HTERT RPE-1 (cell line): ENCODE data around the gene EDEM3.

Experiments used
- in situ Hi-C: fragments of 300-500 bp; cut with MboI; formaldehyde crosslinking; loops from 4 replicates; pipeline ENCODE4 v1.14.3; 2020; ENCODE audit warnings: low sequenced_read_pairs

The EDEM3 gene

DNA sequence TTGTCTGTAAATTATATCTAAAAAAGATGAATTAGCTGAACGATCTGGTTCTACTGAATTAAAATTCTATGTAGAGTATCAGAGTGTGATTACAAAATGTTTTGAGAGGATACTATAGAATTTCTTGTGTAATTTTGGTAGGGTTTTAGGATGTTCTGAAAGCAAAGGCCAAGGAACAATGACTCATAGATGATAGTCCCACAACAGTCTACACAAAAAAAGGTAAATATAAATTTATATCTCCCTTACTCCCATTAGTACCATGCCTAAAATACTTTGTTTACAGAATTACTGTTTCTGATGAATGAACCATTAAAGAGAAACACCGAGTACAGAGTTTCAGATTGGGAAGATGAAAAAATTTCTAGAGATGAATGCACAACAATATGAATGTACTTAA lies 9.5 kb downstream of the EDEM3 start:
- in situ Hi-C loops, result no loop called here

DNA sequence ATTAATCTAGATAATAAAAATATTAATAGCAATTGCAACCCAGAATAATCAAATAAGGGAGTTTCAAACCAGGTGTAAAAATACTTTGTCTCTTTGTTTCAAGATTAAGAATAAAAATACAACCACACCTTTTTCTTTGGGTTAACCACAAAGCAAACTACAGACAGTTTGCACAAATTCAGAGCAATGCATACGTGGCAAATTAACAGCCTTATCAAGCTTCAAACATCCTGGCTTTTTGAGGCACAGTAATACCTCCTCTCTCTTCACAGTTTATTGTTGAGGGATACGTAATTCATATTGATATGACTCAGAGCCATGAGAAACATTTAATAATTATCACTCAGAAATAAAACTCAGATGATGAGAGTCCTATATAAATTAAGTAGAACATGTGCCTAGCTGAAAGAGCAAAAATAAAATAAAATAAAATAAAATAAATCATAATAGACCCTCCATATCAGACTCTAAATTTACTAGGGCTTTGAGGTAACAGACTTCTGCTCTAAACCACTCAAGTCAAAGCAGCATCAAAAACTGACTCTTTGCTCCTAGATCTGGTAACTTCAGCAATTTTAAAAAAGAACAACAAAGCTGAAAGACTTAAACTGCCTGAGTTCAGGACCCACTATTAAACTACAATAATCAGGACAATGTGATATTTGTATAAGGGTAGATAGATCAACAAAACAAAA lies 11.4 kb downstream of the EDEM3 start:
- in situ Hi-C loops, result no loop called here

- in situ Hi-C loops, result no loop called here
Measured at GRCh38 chr1:184740344-184740743, 14.3 kb downstream of the EDEM3 start.

DNA sequence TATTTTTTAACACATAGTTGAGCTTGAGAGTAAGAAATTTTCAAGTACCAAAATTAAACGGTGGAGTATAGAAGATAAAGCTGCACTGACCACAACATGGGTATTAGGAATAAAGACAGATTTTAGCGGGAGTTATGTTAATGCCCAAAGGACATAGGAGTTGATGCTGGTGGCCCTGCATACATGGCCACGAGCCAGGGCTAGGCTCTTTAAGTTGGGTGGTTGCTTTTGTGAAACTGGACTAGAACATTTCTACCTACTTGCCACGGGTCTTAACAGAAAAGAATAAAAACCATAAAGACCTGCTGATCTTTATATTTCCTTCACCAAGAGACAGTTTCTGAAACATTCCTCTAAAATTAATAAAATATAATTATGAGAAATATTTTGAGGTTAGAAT lies 14.9 kb downstream of the EDEM3 start:
- in situ Hi-C loops, result no loop called here

GRCh38 chr1:184739070-184739469 lies 15.6 kb downstream of the EDEM3 start:
- in situ Hi-C loops, result no loop called here

GRCh38 chr1:184734980-184735379 lies 19.7 kb downstream of the EDEM3 start:
- in situ Hi-C loops, result no loop called here

DNA sequence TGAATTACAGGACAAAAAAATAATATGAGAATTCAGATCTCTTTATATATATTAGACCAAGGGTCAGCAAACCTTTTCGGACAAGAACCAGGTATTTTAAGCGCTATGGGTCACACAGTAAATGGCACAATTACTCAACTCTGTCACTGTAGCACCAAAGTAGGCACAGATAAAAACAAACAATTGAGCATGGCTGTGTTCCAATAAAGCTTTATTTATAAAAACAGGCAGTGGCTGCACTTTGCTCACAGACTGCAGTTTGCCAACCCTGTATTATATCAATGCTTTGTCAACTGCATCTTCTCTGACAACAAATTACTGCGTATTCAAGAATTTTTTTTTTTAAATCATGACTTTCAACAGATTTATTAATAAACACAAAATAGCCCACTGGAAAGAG lies 29.8 kb downstream of the EDEM3 start:
- in situ Hi-C loops, result no loop called here

- in situ Hi-C loops, result no loop called here
Measured at GRCh38 chr1:184716158-184716557, 38.5 kb downstream of the EDEM3 start.

GRCh38 chr1:184709418-184709817 lies 45.2 kb downstream of the EDEM3 start:
- in situ Hi-C loops, result no loop called here

DNA sequence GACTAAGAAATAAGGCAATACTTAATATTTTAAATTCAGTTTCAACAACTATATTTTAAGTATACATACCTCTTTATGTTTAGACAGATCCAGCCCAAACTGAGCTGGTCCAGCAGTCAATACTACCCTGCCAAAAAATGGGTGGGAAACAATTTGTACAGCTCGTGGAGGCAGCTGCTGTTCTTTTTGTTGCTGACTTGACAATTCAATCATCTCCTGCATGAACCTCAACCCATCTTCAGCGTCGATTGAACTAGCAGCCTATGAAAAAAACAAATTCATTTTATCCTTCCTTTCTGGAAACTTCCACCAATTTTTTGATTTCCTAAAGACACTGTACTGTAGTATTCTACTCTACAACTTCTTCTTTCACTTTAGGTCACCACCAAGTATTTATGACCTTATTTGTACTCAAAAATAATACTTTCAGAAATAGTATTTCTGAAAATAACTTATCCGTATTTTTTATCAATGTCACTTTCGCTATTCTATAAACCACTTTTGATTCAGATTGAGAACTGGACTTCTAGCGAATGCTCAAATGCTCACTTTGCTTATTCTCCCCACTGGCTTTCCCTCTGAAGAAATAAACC lies 46.5 kb downstream of the EDEM3 start:
- in situ Hi-C loops, result no loop called here

DNA sequence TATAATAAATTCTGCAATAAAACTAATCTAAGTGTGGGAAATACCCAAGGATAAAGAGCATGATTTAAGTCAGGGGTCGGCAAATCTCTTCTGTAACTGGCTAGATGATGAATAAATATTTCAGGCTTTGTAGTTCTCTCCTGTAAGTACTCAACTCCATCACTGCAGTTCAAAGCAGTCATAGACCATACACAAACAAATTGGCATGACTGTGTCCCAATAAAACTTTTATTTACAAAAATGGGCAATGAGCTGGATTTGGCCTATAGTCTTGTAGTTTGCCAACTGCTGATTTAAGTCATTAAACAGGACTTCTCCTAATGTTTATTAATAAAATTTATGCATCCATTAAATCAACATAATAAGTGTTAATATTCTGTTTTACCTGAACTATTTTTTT lies 49.4 kb downstream of the EDEM3 start:
- in situ Hi-C loops, result no loop called here

DNA sequence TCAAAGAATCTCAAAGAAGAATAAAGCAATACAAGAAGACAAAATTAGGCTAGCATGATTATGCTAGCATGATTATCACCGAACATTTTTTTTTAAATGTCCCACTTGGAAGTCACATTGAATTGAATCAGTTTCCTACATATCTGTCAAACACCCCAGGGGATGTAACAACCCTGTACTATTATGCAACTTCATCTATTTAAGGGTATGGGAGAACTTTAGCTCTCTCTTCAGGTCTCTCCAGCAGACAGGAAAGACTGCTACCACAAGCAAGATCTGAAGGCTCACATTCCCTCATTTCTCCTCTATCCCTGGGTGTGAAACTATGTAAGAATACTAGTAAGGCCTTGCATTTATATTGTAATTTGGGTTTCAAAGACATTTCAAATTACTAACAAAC lies 52.8 kb downstream of the EDEM3 start:
- in situ Hi-C loops, result no loop called here

GRCh38 chr1:184698969-184699368 lies 55.7 kb downstream of the EDEM3 start:
- in situ Hi-C loops, result no loop called here

- in situ Hi-C loops, result no loop called here
Measured at GRCh38 chr1:184698016-184698415, 56.6 kb downstream of the EDEM3 start.

DNA sequence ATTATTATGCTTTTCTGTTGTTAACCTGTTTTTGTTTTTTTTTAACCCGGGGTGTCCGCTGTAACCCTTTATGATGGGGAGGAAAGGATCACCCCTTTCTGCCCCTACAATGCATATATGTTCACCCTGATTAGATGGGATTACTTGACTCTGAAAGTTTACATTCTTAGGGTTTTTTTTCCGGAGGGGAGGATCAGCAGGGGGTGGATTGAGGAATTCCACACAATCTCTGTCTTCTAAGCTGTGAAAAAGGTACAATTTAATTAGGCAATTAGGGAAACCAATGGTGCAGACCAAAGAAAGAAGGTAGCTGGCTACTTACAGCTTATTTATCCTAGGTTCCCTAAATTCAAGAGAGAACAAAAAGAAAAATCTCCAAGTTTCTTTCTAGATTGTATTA lies 58.3 kb downstream of the EDEM3 start:
- in situ Hi-C loops, result no loop called here

GRCh38 chr1:184695023-184695422 lies 59.6 kb downstream of the EDEM3 start:
- in situ Hi-C loops, result no loop called here

GRCh38 chr1:184693011-184693410 lies 61.6 kb downstream of the EDEM3 start:
- in situ Hi-C loops, result no loop called here

- in situ Hi-C loops, result no loop called here
Measured at GRCh38 chr1:184691719-184692324, 62.8 kb downstream of the EDEM3 start.

DNA sequence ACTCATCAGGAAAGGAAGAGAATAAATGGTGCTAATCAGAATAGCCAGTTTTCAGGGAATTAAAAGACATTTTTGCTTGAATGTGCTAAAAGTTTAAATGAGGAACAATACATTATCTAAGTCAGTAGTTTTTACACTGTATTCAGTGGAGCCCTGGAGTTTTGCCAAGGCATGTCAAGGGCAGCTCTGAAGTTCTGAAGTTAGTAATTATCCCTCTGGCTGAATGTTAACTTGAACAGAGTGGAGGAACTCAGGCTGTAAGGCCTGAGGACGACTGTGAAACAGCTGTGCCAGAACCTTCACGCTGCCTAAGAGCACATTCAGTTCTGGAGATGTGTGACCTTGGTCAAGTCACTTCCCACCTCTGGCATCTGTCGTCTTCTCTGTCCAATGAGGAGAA lies 68.1 kb downstream of the EDEM3 start:
- in situ Hi-C loops, result no loop called here

DNA sequence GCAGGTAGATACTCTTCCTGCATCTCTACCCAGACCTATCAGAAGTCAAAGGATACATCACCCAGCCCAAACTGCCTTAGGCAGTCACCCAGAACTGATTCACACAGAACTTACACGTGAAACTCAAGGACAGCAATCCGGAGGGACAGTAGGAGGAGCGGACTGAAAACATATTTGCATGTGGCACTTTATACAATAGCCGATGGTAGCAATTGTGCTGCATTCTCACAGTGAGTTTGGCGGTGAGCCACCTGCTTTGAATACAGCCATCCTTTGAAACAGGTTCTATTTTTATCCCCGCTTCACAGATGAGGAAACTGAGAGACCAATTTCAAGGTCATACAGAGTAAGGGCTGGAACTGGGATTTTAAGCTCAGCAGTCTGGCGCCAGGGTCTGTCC lies 69.5 kb downstream of the EDEM3 start:
- in situ Hi-C loops, result no loop called here

DNA sequence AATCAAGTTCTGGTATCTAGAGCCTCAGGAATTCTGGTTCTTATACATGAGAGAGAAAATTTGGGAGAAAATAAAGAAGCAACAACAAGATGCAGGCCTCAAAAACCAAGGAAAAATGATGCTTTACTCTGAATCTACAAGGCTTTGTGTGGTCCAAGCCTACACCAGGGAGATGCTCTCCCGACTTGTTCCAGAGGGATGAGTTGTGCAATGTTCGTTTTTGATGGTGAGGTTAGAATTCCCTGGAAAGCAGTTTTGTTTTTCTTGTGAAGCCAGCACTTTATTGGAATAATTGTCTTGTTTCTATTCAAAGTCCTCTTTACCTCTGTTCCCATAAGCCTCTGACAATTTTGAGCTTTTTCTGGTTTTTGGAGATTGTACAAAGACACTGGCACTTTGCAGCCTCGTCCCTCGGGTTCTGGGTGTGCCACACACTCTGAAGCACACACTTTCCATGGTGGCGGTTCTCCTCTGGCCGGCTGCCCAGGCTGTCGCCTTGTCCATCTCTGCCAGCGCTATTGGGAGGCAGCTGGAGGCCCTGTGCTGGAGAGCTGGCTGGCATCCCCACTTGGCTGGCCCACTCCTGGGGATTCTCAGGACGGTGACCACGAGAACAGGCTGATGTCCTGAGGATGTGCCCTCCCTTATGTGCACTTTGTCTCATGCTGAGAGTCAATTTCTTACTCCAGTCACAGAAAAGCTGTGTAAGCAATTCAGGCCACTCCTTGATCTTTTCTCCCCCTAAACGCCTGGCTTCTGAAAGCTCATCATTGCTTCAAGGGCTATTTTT lies 70.2 kb downstream of the EDEM3 start:
- in situ Hi-C loops, result no loop called here

DNA sequence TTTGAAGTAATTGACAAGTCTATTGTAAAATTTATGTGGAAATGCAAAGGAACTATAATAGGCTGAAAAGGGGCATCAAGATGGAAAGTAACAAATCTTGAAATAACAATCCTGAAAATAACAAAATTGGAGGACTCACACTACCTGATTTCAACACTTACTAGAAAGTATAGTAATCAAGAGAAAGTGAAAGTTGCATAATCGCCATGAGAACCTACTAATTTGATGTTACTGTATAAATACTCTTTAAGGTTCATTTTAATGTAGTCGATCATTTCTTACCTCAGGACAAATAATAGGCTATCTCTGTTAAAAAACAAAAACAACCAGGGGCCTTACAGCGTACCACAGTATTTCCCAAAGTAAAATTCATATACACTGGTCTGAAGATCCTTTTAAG lies 71.7 kb downstream of the EDEM3 start:
- in situ Hi-C loops, result no loop called here
